ENCODE data around the gene CSNK2A1.

CSNK2A1 gene

GRCh38 chr20:564192-564591, 20.6 kb upstream of the CSNK2A1 start:
- no peak for DNase-seq (ENCODE audit: low read depth, low spot score)

GRCh38 chr20:563187-563586, 19.6 kb upstream of the CSNK2A1 start:
- DNase-seq (ENCODE audit: low read depth, low spot score), result no peak

- DNase-seq (ENCODE audit: low read depth, low spot score), result no peak
These were observed 18.8 kb upstream of the CSNK2A1 start for GRCh38 chr20:562232-562897.

GRCh38 chr20:561437-562231, 18.0 kb upstream of the CSNK2A1 start:
- DNase-seq (ENCODE audit: low read depth, low spot score), result no peak

GRCh38 chr20:560680-561079, 17.1 kb upstream of the CSNK2A1 start:
- DNase-seq (ENCODE audit: low read depth, low spot score), result no peak

GRCh38 chr20:558117-558516, 14.5 kb upstream of the CSNK2A1 start:
- no peak for DNase-seq (ENCODE audit: low read depth, low spot score)

GRCh38 chr20:556984-557383, 13.4 kb upstream of the CSNK2A1 start:
- DNase-seq (ENCODE audit: low read depth, low spot score), result no peak

GRCh38 chr20:555976-556385, 12.4 kb upstream of the CSNK2A1 start:
- DNase-seq (ENCODE audit: low read depth, low spot score), result no peak

- DNase-seq (ENCODE audit: low read depth, low spot score), result no peak
These were observed 7.0 kb upstream of the CSNK2A1 start for GRCh38 chr20:550611-551010.

GRCh38 chr20:549722-550496, 6.3 kb upstream of the CSNK2A1 start:
- no peak for DNase-seq (ENCODE audit: low read depth, low spot score)

GRCh38 chr20:548906-549305, 5.3 kb upstream of the CSNK2A1 start:
- no peak for DNase-seq (ENCODE audit: low read depth, low spot score)

GRCh38 chr20:547394-547793, 3.8 kb upstream of the CSNK2A1 start:
- DNase-seq (ENCODE audit: low read depth, low spot score), result no peak

- no peak for DNase-seq (ENCODE audit: low read depth, low spot score)
These were observed 2.8 kb upstream of the CSNK2A1 start for GRCh38 chr20:546353-546752.

GRCh38 chr20:544153-544725, 649 bp upstream of the CSNK2A1 start:
- no peak for DNase-seq (ENCODE audit: low read depth, low spot score)

- no peak for DNase-seq (ENCODE audit: low read depth, low spot score)
These were observed 717 bp downstream of the CSNK2A1 start for GRCh38 chr20:542777-543368.

GRCh38 chr20:540391-541201, 3.0 kb downstream of the CSNK2A1 start:
- DNase-seq (ENCODE audit: low read depth, low spot score), result no peak

GRCh38 chr20:539848-540247, 3.7 kb downstream of the CSNK2A1 start:
- no peak for DNase-seq (ENCODE audit: low read depth, low spot score)

GRCh38 chr20:539191-539590, 4.4 kb downstream of the CSNK2A1 start:
- no peak for DNase-seq (ENCODE audit: low read depth, low spot score)

- no peak for DNase-seq (ENCODE audit: low read depth, low spot score)
These were observed 5.6 kb downstream of the CSNK2A1 start for GRCh38 chr20:537983-538382.

GRCh38 chr20:536426-537010, 7.1 kb downstream of the CSNK2A1 start:
- no peak for DNase-seq (ENCODE audit: low read depth, low spot score)

GRCh38 chr20:535958-536357, 7.6 kb downstream of the CSNK2A1 start:
- no peak for DNase-seq (ENCODE audit: low read depth, low spot score)

Measured in brain pericyte (primary cell).